ENCODE results near the gene PUM1.

GRCh38 chr1:30964706-30965105 is 100.8 kb downstream of the PUM1 start:
- TF ChIP-seq CTCF (conservative IDR thresholded peaks at IDR 0.05 in 1 of 2, IDR thresholded peaks at IDR 0.05 in 1 of 2; ENCODE audit: extremely low read depth in 1 of 2, insufficient read depth in 1 of 2, low read depth in 1 of 2, low read length in 2 of 2), result no peak
- TF ChIP-seq EZH2 (IDR thresholded peaks at IDR 0.05; ENCODE audit: borderline replicate concordance, low read length), result no peak
